ENCODE measurements around the gene SAMD4A. TPM values are rescaled to one million over a fixed set of nuclear protein-coding genes. Genes with fewer than 3 reads are reported as not detected.

Gene SAMD4A
- total and polyA plus RNA-seq, 11 donors, result 45.0 to 247 (median 138) TPM

DNA sequence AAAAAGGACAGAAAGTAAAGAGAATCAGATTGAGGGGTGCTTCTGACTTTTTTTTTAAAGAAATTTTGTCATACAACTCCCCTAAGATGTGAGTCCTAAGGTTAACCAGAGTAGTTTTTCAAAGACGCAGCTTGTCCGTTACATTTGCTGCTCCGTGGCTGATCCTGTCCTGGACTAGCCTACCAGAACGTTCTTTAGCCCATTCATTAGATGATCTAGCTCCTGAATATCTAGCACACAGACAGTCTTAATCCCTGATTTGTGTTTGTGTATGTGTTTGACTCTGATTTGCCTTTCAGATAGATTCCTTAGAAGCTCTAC, 60.3 kb downstream of the SAMD4A start:
- no peaks in the 10 kb centered on the region for H3K9me3 ChIP-seq
- TF ChIP-seq, protein P1, sequence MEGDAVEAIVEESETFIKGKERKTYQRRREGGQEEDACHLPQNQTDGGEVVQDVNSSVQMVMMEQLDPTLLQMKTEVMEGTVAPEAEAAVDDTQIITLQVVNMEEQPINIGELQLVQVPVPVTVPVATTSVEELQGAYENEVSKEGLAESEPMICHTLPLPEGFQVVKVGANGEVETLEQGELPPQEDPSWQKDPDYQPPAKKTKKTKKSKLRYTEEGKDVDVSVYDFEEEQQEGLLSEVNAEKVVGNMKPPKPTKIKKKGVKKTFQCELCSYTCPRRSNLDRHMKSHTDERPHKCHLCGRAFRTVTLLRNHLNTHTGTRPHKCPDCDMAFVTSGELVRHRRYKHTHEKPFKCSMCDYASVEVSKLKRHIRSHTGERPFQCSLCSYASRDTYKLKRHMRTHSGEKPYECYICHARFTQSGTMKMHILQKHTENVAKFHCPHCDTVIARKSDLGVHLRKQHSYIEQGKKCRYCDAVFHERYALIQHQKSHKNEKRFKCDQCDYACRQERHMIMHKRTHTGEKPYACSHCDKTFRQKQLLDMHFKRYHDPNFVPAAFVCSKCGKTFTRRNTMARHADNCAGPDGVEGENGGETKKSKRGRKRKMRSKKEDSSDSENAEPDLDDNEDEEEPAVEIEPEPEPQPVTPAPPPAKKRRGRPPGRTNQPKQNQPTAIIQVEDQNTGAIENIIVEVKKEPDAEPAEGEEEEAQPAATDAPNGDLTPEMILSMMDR (IDR thresholded peaks at IDR 0.05), result no peak
- TF ChIP-seq POLR2A (IDR thresholded peaks at IDR 0.05), result no peak
- H3K4me3 ChIP-seq, result peak overlapping the region in 8 of 12 donors; percentile 14 to 51 (median 35)
- WGBS, 4 donors, result 7 to 17% (median 13%) methylated on average over 4 of the region's 4 CpGs
- ATAC-seq (peak in 3 of 4 donors; percentile 10 to 33 (median 33)), DNase-seq (no peak)
- peaks cover 16 to 82% (median 60%) of the 10 kb centered on the region in 12 donors for H3K4me1 ChIP-seq
- H3K36me3 ChIP-seq, result no peaks in the 10 kb centered on the region
- intact Hi-C loops (cut with DNase I), result loop anchor here in 3 of 10 donors (2.0 to 10.0 kb wide), 2 partner anchors 52 to 60 kb away; partner anchors contain the start of gene SAMD4A (in 1 of the 3)
- peak overlapping the region; percentile 24 to 96 (median 72) for H3K27ac ChIP-seq
- H3K27me3 ChIP-seq, result no peaks in the 10 kb centered on the region

DNA sequence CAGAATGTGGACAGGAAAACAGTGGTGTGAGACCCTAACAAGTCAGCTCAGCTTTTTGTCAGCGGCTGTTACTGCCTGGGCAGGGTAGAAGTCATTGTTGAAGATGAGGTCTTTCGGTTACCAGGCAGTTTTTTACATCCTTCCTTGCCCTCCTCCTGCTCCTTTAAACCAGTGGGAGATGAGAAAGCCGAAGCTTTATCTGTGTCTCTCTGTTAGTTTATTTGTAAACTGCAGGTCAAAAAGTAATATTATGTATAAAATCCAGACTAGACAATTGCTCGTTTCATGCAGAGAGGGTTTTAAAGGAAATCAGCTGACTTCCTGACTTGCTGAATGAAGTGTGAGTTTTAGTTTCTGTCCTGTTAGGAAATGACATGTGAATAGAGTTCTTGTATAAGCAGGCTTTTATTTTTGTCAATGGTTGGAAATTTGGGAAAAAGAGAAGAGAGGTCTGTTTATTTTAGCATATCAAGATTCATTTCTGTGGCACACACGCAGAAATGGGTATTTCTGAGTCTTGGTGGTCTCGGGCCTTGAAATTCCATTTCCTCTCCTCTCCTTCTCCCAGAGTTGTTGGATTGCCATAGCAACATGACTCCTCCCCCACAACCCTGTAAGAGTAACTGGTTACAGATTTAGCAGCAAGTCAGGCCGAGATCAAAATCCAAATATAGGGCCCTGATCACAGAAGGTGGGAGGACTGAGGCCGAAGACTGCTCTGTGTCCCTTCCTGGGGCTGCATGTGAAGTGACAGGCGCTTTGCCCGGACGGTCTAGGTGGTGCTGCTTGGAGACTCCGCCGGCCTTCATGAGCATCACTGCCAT, 60.8 kb downstream of the SAMD4A start:
- intact Hi-C loops (cut with DNase I), result loop anchor here in 3 of 10 donors (2.0 to 10.0 kb wide), 2 partner anchors 53 to 61 kb away; partner anchors contain the start of gene SAMD4A (in 1 of the 3)
- Histone ChIP-seq H3K4me3 (peak overlapping the region in 10 of 12 donors; percentile 14 to 51 (median 32)), H3K4me1 (peaks cover 16 to 76% (median 57%) of the 10 kb centered on the region in 12 donors), H3K9me3 (no peaks in the 10 kb centered on the region), H3K36me3 (no peaks in the 10 kb centered on the region), H3K27me3 (no peaks in the 10 kb centered on the region), H3K27ac (peak overlapping the region; percentile 24 to 96 (median 72))
- 6 to 16% (median 9%) methylated on average over 13 of the region's 13 CpGs for WGBS, 4 donors
- DNase-seq (peak in 4 of 5 donors; percentile 59 to 76 (median 70)), ATAC-seq (peak; percentile 91 to 94 (median 93))
- TF ChIP-seq, protein P1 (IDR thresholded peaks at IDR 0.05), result no peak
- no peak for TF ChIP-seq POLR2A (IDR thresholded peaks at IDR 0.05)

DNA sequence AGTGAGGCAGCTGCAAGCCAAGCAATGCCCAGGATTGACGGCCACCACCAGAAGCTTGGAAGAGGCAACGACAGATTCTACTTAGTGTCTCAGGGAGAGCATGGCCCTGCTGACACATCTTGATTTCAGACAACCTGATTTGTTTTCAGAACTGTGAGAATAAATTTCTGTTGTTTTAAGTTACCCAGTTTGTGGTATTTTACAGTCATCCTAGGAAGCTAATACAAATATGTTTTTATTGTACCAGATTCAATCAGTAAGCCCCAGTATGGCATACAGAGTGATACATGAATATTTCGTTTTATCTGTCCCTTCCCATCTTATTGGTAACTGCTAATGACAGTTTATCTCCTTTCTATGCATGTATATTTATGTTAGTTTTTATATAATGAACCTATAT, 62.3 kb downstream of the SAMD4A start:
- Histone ChIP-seq H3K27me3 (no peaks in the 10 kb centered on the region), H3K36me3 (no peaks in the 10 kb centered on the region), H3K9me3 (no peaks in the 10 kb centered on the region), H3K27ac (peak overlapping the region in 10 of 12 donors; percentile 41 to 96 (median 76)), H3K4me3 (no peak overlapping the region), H3K4me1 (peaks cover 16 to 85% (median 62%) of the 10 kb centered on the region in 12 donors)
- no peak for TF ChIP-seq POLR2A (IDR thresholded peaks at IDR 0.05)
- TF ChIP-seq, protein P1 (IDR thresholded peaks at IDR 0.05), result no peak
- no peak for ATAC-seq
- no peak for DNase-seq
- intact Hi-C loops (cut with DNase I), result loop anchor here in 2 of 10 donors (10.0 kb wide), 1 partner anchor 54 kb away; no protein-coding TSS in a partner anchor
- 62 to 69% (median 64%) methylated on average over 3 of the region's 3 CpGs for WGBS, 4 donors
